HCT116 (cell line): ENCODE measurements around the gene OR13J1.

Experiments
- CTCF ChIP-seq, 3 experiments: fragments of 200-600 bp in 1 of 3; sonication (generic) in 1 of 3; IDR thresholded peaks in 2 of 3; conservative IDR thresholded peaks in 1 of 3; 2 replicates each; pipeline ENCODE4 v1.5.1; 2012 to 2017; ENCODE audit warnings: low read depth in 2 of 3, low read length in 2 of 3, antibody characterized with exemption in 1 of 3, borderline replicate concordance in 1 of 3, control low read depth in 1 of 3, mild to moderate bottlenecking in 1 of 3, mixed read lengths in 1 of 3, mixed run types in 1 of 3, moderate library complexity in 1 of 3; ENCODE audit not compliant: insufficient read depth in 1 of 3
- EZH2 ChIP-seq: fragments of 200-600 bp; sonication (generic); IDR thresholded peaks from 2 replicates; pipeline ENCODE4 v1.6.1; 2017; ENCODE audit warnings: antibody characterized with exemption, mixed run types
- EZH2phosphoT487 ChIP-seq: fragments of 200-600 bp; IDR thresholded peaks from 2 replicates; pipeline ENCODE4 v1.6.1; 2018; ENCODE audit warnings: antibody characterized with exemption, borderline replicate concordance
- POLR2A ChIP-seq: IDR thresholded peaks from 2 replicates; pipeline ENCODE4 v1.7.0; 2011; ENCODE audit warnings: borderline replicate concordance; ENCODE audit not compliant: insufficient read depth, insufficient read length; ENCODE audit errors: extremely low read depth
- POLR2AphosphoS5 ChIP-seq: IDR thresholded peaks from 2 replicates; pipeline ENCODE4 v1.6.1; 2011; ENCODE audit warnings: mild to moderate bottlenecking, low read depth, low read length, moderate library complexity
- RAD21 ChIP-seq: IDR thresholded peaks from 2 replicates; pipeline ENCODE4 v1.6.1; 2012; ENCODE audit warnings: low read depth, mild to moderate bottlenecking
- ZBTB33 ChIP-seq: IDR thresholded peaks from 2 replicates; pipeline ENCODE4 v1.6.1; 2011; ENCODE audit warnings: mild to moderate bottlenecking, low read length, moderate library complexity; ENCODE audit not compliant: insufficient replicate concordance; ENCODE audit errors: extremely low read depth
- ZNF274 ChIP-seq: fragments of 200-500 bp; sonication (Bioruptor generic); IDR thresholded peaks from 2 replicates; pipeline ENCODE4 v1.6.1; 2014; ENCODE audit warnings: mild to moderate bottlenecking, low read depth, low read length, inconsistent platforms

- TF ChIP-seq ZBTB33 = no peak
- TF ChIP-seq CTCF (IDR thresholded peaks at IDR 0.05 in 2 of 3, conservative IDR thresholded peaks at IDR 0.05 in 1 of 3; ENCODE audit: borderline replicate concordance in 1 of 3, insufficient read depth in 1 of 3, low read depth in 2 of 3, low read length in 2 of 3) = no peak
- no peak for TF ChIP-seq EZH2
- no peak for TF ChIP-seq POLR2AphosphoS5
- no peak for TF ChIP-seq EZH2phosphoT487
- no peak for TF ChIP-seq RAD21
- no peak for TF ChIP-seq ZNF274
- no peak for TF ChIP-seq POLR2A
Observed at GRCh38 chr9:35854091-35854762, 16.0 kb downstream of the OR13J1 start.
